Globus pallidus (tissue), 1 donor: ENCODE data around the gene PRR13.
"Not testable (repeated sequence)": the region's sequence is repeated elsewhere in the genome, so short reads cannot be mapped to it uniquely, and the experiment has no call there.

Experiments
- DNase-seq: peaks from one replicate; pipeline ENCODE4 v3.0.0-alpha.2; 2015; ENCODE audit warnings: low spot score

PRR13 gene

GRCh38 chr12:53472056-53472582, 30.6 kb downstream of the PRR13 start:
- no peak for DNase-seq

GRCh38 chr12:53474077-53474476, 32.5 kb downstream of the PRR13 start:
- DNase-seq = no peak

GRCh38 chr12:53474819-53475218, 33.3 kb downstream of the PRR13 start:
- no peak for DNase-seq

DNA sequence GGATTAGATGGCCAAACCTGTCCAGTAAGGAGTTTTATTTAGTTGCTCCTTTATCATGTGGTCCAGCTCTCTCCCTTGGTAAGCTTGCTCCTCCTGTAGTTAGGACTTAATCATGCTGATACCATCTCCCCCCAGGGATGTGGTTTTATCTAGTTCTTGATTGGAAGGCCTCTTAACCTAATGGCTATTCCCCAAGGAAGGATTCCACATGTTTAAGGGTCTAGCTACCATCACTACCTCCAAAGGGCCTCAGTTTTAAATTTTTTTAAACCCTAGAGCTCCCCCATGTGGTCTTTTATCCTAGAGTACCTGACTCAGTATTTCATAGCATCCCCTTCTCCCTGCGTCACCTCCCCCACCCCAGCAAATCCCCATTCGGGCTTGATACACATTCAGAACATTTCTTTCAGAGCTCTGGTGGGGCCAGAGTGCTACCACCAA, 35.3 kb downstream of the PRR13 start:
- no peak for DNase-seq

DNA sequence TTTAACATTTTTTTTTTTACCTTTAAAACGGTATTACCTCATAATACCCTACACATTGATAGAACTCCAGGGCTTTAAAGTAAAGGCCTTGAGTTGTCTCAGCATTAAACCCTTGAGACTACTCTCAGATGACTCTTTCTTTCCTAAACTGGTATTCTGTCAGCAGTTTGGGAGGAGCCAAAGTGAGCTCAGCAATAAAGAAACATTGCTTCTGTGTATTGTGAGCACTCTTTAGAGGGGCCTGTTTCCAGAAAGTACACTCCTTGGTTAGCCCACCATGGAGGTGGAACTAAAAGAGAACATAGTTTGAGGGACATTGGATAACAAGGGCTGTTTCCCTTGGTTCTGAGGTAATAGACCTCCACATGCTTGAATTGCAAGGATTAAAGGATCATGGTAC, 37.3 kb downstream of the PRR13 start:
- no peak for DNase-seq

GRCh38 chr12:53479331-53479730, 37.8 kb downstream of the PRR13 start:
- no peak for DNase-seq

DNA sequence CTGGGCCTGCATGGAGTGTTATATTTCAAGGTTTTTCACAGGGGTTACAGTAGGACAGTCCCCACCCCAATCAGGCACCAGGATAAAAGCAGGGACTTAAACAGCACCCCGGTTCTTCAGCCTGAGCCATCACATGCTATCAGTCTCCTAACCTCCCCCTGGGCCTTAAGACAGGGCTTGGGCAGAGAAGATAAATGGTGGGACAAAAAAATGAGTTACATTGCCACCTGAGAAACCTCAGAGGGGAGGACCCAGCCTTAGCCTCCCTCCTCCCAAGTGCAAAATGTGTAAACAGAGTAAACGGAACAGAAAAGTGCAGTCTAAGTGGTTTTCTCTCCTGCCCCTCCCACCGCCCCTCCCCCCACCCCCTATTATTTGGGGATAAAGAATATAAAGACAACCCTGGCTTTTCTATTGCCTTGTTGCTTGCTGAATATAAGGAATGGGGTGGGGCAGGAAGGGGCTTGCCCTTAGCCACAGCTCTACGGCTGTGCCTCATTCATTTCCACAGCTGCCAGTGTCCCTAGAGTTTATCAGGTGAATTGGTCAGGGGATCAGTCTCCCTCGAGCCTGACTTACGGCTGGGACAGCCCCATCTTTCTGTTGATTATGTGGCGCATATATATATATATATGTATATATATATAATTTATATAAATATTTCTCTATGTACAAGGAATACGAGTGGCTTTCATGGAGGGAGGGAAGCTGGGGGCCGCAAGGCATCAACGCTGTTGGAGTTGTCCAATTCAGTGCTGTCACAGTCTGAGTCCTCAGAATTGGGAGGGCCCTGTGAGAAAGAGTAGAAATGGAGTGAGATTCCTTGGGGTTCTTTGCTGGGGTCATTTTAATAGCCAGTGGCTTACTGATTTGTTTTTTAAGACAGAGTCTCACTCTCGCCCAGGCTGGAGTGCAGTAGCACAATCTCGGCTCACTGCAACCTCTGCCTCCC, 39.2 kb downstream of the PRR13 start:
- no peak for DNase-seq

- not testable (repeated sequence) for DNase-seq
Observed at GRCh38 chr12:53481458-53481857, 39.9 kb downstream of the PRR13 start.

- DNase-seq = no peak
Observed at GRCh38 chr12:53481939-53482586, 40.5 kb downstream of the PRR13 start.

DNA sequence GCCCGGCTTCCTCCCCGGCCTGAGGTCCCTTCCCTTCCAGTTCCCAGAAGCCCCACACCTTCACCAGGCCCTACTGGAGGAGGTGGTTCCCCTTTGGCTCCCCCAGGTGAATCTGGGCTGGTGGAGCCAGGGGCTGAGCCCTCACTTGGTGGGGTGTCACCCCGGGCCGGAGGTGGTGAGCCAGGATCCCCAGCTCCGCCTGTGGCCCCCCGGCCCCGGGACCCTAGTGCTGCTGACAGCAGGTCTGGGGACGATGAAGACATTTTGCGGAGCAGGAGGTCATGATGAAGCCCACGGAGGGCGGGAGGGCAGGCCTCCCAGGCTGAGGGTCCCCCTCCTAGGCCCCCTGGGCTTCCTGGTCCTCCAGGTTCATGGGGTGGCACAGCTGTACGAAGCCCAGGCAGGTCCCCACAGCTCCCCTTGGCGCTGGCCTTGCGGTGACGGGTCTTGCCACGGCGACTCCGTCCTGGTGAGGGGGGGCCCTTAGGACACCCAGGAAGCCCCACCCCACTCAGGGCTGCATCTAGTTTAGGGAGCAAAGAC, 41.2 kb downstream of the PRR13 start:
- no peak for DNase-seq

DNA sequence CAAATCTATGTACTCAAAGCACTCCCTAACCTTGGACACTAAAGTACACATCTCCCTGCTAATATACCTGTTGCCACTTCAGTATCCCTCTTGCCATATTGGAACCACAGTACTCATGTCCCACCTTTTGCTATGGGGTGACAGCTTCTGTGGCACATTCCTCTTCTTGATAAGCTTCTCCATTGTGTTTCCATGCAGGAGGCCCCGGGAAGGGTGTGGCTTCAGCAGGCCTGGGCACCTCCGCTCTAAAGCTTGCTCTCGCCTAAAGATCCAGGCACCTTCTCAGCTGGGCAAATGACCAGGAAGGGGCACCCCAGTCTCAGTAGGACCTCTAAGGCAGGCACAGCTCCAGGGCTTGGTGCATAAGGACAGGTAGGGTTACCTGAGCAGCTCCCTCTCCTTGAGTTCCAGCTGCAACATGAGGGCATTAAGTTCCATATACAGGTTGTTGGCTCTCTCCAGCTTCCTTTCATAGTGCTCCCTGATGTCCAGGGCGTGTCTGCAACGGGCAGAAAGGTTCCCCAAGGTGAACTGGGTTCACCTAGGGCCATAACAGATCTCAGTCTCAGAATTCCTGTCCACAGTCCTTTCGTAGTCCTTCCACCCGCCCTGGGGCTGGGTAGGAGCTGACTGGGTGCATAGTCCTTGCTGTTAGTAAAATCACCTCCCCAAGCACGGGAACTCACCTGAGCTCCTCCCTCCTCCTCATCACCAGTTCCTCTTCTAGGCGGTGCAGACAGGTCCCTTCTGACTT, 41.9 kb downstream of the PRR13 start:
- no peak for DNase-seq

- no peak for DNase-seq
Observed at GRCh38 chr12:53483979-53484377, 42.4 kb downstream of the PRR13 start.

DNA sequence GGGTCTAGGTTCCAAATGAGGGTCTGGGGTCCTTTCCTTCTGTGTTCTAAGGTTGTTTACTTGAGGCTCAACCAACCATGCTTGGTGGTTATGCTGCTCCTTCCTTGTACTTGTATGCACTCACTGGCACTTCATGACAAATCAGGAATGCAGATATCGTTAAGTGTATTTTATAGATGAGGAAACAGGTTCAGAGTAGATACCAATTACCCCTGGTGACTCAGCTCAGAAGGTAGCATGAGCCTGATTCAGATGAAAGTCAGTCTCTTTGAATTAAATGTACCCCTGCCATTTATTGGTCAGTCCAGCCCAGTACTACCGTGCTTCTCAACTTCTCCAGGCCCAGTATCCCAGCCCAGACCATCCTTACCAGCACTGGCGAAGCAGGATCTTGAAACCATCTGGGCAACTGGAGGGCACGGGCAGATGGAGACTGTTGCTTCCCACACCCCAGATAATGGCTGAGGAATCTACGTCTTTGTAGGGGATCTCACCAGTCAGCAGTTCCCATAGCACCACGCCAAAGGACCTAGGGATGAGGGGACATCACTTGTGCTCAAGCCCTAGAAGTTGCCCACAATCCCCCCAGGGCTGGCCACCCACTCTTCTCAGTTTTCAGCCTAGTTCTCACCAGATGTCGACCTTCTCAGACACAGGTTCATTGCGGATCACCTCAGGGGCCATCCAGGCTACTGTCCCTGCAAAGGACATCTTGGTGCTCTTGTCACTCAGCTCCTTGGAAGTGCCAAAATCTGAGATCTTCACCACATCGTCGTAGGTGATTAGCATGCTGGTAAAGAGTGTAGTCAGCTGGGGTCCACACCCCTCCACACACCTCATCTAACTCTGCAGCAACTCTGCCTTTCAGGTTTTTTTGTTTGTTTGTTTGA, 43.4 kb downstream of the PRR13 start:
- no peak for DNase-seq

DNA sequence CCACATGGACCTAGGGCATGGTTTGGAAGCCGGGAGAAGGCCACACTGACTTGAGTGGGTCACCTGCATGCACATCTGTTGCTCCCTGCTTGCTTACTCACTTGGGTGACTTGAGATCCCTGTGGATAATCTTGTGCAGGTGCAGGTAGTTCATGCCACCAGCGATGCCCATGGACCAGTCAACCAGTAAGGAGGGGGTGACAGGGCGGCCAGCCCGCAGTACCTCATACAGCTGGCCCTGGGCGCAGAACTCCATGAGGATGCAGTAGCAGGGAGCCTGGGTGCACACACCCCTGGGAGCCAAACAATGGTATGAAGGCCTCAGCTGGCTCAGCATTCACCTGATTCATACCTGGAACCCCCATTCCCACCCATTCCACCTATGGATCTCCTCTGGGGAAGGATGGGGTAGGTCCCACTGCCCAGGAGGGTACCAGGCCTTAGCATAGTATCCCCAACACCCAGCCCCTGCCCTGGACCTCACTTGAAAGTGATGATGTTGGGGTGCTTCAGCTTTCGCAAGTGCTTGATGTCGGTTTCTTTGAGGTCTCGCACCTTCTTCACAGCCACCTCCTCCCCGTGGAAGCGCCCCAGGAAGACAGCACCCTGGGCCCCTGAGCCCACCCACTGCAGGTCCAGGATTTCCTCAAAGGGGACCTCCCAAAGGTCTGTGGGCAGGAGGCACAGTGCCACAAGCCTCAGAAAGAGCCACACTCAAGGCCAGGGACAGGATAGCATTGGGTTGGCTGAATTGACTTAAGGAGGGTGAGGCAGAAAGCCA, 44.6 kb downstream of the PRR13 start:
- DNase-seq = no peak

DNA sequence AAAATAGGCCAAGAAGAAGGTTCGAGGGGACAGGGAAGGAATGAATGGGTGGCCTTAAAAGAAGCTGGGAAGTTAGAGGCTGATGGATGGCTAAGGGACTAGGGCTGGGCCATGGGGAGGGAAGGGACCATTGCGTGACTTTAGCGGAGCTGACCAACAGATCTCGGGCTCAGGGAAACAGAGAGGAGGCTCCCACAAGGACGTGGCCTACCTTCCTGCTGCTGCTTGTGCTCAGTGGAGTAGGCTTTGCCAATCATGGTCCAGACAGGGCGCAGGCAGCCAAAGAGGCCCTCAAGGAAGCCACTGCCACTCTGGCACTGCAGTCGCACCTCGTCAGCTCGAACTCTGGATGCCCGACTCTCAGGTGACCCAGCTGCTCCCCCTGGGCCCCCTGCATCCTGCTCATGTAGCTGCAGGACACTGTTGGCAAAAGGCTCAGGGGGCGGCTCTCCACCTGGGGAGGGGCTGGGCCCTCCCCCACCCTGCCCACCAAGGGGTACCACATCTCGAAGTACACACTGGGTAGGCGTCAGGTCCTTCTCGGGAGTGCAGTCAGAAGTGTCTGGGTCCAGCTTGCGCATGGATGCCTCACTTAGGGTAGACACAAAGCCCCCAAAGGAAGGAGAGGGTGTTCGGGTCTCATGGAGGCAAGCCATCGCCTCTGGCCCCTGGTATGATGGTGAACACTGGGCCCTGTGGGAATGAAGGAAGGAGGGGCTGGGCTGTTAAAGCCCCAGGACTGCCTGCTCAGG, 45.4 kb downstream of the PRR13 start:
- DNase-seq = no peak

GRCh38 chr12:53489242-53489864, 47.8 kb downstream of the PRR13 start:
- DNase-seq = no peak

- DNase-seq = no peak
Observed at GRCh38 chr12:53492188-53492587, 50.7 kb downstream of the PRR13 start.

- DNase-seq = peak; percentile 94
Observed at GRCh38 chr12:53492830-53493609, 51.5 kb downstream of the PRR13 start.
